Mononuclear cell (primary cell): ENCODE measurements around the gene RAP2B. TPM values are rescaled to one million over a fixed set of nuclear protein-coding genes. Genes with fewer than 3 reads are reported as not detected.
"Not testable (repeated sequence)": the region's sequence is repeated elsewhere in the genome, so short reads cannot be mapped to it uniquely, and the experiment has no call there.

Experiments
- H3K27me3 ChIP-seq: 2 replicates; pipeline ENCODE4 v1.6.0; 2011; ENCODE audit warnings: low read length, control low read depth; ENCODE audit not compliant: insufficient read depth
- H3K4me1 ChIP-seq: 2 replicates; pipeline ENCODE4 v1.5.1; 2011; ENCODE audit warnings: mild to moderate bottlenecking, low read length, control low read depth; ENCODE audit not compliant: insufficient read depth
- H3K4me3 ChIP-seq: 2 replicates; pipeline ENCODE4 v1.5.1; 2011; ENCODE audit warnings: mild to moderate bottlenecking, low read length, moderate library complexity
- H3K9me3 ChIP-seq: 2 replicates; pipeline ENCODE4 v1.5.1; 2011; ENCODE audit warnings: low read depth, mild to moderate bottlenecking, control low read depth, low read length
- total RNA-seq: library from RNA; depleted of rRNA; stranded (reverse); fragments of >200 nt; gene quantifications from one replicate; pipeline ENCODE4 v1.2.3, GENCODE V29; 2012

Gene RAP2B
- total RNA-seq, 1 donor, result 30.3 TPM

DNA sequence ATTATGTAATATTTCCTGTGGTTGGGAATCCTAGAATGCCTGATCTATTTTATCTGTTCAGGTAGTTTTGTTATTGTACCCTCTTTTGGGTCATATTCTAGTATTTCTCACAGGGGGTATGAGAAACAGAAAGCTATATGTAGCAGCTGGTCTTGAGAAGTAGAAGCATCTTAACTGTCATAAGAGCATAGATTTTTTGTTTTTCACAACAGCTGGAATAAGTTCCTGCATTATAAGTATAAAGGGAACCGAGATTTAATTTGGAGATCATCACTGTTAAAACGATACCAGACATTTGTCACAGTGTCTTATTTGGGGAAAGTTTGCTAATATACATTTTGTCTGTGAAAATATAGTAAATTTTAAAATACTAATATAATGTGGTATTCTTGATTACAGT is 4.8 kb downstream of the RAP2B start:
- Histone ChIP-seq H3K27me3 (no peaks in the 10 kb centered on the region), H3K4me3 (no peak overlapping the region), H3K4me1 (peaks cover 39% of the 10 kb centered on the region)

GRCh38 chr3:153169793-153170383 is 7.9 kb downstream of the RAP2B start:
- Histone ChIP-seq H3K4me1 (peaks cover 23% of the 10 kb centered on the region), H3K4me3 (no peak overlapping the region), H3K9me3 (no peaks in the 10 kb centered on the region), H3K27me3 (no peaks in the 10 kb centered on the region)

More for the DNA sequence above, 4.8 kb downstream of the RAP2B start:
- no peaks in the 10 kb centered on the region for H3K9me3 ChIP-seq

DNA sequence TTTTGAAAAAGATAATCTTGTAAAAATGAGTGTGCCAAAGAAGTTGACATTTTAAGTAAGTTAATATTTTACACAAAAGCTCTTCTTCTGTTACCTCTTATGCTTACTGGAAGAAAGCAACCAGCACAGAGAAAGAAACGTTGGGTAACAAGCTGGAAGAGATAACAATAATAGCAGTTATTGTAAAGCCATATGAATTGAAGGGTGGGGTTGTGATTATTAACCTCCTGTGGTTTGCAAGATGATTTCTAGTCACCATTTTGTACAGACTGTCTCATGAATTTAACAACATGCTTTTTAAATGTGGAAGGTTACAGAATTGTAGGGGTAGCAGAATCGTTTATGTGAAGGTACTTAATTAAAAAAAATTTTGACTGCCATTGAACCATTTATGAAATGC is 9.2 kb downstream of the RAP2B start:
- Histone ChIP-seq H3K27me3 (no peaks in the 10 kb centered on the region), H3K4me1 (peaks cover 12% of the 10 kb centered on the region), H3K4me3 (no peak overlapping the region), H3K9me3 (no peaks in the 10 kb centered on the region)

GRCh38 chr3:153171918-153172317 is 9.9 kb downstream of the RAP2B start:
- H3K9me3 ChIP-seq, result no peaks in the 10 kb centered on the region
- no peaks in the 10 kb centered on the region for H3K27me3 ChIP-seq
- H3K4me3 ChIP-seq, result no peak overlapping the region
- peaks cover 7% of the 10 kb centered on the region for H3K4me1 ChIP-seq

DNA sequence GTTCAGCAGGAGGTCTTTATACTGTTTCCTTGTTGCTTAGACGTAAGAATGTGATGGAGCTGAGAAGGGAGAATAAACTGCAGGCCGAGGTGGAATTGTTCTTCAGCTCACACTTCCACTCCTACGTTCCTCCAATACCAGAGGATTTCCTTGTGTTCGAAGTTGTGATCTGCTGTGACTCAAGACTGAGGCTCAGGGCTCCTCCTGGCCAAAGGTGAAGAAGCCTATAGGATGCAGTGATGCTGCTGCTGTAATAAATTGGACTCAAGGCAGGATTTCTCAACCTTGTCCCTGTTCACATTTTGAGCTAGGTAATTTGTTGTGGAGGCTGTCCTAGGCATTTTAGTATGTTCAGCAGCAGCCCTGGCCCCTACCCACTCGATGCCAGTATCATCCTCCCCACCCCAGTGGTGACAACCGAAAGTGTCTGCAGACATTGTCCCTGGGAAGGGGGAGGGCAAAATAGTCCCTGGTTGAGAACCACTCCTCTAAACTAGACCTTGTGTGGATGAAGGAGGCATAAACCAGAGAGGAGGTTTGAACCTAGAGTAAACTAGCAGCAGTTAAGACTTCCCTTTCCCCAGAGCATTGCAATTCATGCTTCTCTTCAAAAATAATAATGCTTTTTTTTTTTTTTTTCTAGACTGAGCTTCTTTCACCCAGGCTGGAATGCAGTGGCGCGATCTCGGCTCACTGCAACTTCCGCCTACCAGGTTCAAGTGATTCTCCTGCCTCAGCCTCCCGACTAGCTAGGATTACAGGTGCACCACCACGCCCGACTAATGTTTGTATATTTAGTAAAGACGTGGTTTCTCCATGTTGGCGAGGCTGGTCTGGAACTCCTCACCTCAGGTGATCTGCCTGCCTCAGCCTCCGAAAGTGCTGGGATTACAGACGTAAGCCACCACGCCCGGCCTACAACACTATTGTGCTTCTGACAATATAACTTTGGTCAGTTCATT is 11.1 kb downstream of the RAP2B start:
- no peaks in the 10 kb centered on the region for H3K9me3 ChIP-seq

DNA sequence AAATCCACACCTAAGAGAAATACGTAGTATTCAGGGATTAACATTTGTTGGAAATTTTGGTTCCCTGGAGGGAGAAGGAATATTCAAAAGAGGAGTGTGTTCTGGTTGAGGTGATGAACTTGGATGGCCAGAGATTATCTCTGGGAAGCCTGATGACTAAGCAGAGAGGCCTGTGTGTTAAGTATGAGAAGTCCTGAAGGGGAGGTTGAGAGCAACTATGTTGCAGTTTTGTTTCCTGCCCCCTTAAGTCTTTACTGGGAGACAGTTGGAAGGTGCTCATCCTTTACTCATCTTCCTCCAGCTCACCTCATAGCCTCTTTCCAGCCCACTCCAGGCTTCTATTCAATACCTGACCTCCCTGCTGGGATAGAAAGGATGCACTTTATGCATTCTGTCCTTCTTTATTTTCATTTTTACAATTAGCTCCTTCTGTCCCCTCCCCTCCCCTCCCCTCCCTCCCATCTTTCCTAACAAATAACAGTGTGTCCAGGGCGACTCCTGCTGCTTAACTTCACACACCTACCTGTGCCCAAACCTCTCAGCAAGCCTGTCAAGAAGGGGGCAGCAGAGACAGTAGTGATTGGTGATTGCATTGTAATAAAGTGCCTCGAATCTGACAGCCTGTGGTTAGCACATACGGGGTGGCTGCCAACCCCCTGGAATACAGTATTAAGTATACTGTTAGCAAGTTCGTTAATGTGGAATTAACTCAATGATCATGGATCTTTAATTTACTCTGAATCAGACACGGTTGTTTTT is 11.9 kb downstream of the RAP2B start:
- Histone ChIP-seq H3K4me1 (peaks cover 3% of the 10 kb centered on the region), H3K4me3 (no peak overlapping the region), H3K27me3 (no peaks in the 10 kb centered on the region)

More for the DNA sequence above, 11.1 kb downstream of the RAP2B start:
- Histone ChIP-seq H3K27me3 (no peaks in the 10 kb centered on the region), H3K4me1 (peaks cover 3% of the 10 kb centered on the region), H3K4me3 (no peak overlapping the region)

GRCh38 chr3:153176197-153176596 is 14.2 kb downstream of the RAP2B start:
- no peaks in the 10 kb centered on the region for H3K9me3 ChIP-seq
- H3K27me3 ChIP-seq, result no peaks in the 10 kb centered on the region
- H3K4me3 ChIP-seq, result no peak overlapping the region
- peaks cover 3% of the 10 kb centered on the region for H3K4me1 ChIP-seq

More for the DNA sequence above, 11.9 kb downstream of the RAP2B start:
- no peaks in the 10 kb centered on the region for H3K9me3 ChIP-seq

GRCh38 chr3:153180860-153181372 is 18.9 kb downstream of the RAP2B start:
- H3K9me3 ChIP-seq, result no peaks in the 10 kb centered on the region
- peaks cover 11% of the 10 kb centered on the region for H3K4me1 ChIP-seq
- no peak overlapping the region for H3K4me3 ChIP-seq
- H3K27me3 ChIP-seq, result no peaks in the 10 kb centered on the region

DNA sequence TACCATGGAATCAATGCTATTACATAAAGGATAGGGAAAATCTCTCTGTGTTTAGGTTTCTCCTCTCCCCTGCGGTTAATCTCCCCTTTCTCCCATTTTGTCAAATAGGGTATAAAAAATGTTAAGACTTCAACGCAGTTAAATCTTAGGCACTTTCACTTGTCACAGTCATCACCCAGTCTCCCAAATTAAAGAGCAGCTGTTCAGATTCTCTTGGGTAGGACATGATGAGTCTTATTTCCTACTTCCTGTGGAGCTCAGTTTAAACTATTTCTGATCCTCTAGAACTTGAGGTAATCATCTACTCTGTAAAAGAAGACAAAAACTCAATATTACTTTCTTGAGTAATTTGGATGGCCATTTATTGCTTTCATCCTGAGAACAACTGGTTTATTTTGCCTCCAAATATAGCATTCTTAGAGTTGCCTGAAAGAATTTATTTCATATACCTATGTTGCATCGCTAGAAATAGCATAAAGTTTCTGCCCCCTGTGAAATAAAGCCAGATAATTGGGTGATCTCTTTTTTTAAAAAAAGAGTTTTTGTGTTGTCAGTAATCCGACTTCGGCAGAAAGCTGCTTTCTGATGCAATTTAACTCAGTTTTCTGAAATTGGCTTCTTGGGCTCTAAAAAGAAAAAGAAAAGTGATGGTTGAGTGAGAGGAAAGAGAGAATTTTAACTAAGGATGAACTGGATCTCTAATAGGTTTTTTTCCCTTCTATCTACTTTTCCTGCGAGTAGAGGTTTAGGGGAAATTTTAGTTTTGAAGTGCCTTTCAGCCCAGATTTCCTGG is 20.7 kb downstream of the RAP2B start:
- no peaks in the 10 kb centered on the region for H3K27me3 ChIP-seq
- H3K4me1 ChIP-seq, result peaks cover 11% of the 10 kb centered on the region
- no peaks in the 10 kb centered on the region for H3K9me3 ChIP-seq
- H3K4me3 ChIP-seq, result no peak overlapping the region

DNA sequence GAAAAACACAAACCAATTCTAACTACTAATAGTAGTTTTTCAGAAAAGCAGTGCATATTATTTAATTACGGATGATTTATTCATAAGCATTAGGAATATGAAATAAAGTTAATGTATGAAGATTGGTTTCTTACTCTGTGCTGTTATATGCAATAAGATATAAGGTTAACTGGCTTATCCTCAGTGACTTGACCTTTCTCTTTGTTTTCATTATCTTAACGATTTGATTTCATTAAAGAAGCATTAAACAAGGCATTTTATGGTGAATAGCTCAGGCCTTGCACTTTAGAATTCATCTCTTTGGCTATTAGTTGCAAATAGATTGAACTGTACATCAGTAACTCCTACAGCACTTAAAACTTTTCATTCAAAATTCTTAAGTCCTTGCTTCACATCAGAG is 28.9 kb downstream of the RAP2B start:
- no peaks in the 10 kb centered on the region for H3K4me1 ChIP-seq
- H3K4me3 ChIP-seq, result no peak overlapping the region
- no peaks in the 10 kb centered on the region for H3K27me3 ChIP-seq
- no peaks in the 10 kb centered on the region for H3K9me3 ChIP-seq

- no peaks in the 10 kb centered on the region for H3K27me3 ChIP-seq
- no peaks in the 10 kb centered on the region for H3K4me1 ChIP-seq
- no peaks in the 10 kb centered on the region for H3K9me3 ChIP-seq
- no peak overlapping the region for H3K4me3 ChIP-seq
These were observed 30.3 kb downstream of the RAP2B start for GRCh38 chr3:153192327-153192726.

- H3K27me3 ChIP-seq, H3K4me1 ChIP-seq, H3K4me3 ChIP-seq, H3K9me3 ChIP-seq: not testable (repeated sequence)
These were observed 31.9 kb downstream of the RAP2B start for GRCh38 chr3:153193786-153194476.

DNA sequence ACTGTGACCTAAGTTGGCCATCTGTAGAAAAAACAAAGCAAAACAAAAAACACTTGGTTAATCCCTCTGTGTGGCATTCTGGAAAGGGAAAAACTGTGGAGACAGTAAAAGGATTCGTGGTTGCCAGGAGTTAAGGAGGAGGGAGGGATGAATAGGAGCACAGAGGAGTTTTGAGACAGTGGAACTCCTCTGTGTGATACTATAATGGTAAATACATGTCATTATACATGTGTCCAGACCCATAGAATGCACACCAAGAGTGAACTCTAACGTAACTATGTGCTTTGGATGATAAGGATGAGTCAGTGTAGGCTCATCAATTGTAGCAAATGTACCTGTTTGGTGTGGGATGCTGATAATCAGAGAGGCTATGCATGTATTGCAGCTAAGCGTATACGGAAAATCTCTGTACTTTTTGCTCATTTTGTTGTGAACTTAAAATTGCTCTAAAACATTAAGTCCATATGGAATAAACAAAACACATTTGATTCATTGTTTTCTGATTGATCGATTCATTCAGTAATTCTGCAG is 33.4 kb downstream of the RAP2B start:
- no peaks in the 10 kb centered on the region for H3K9me3 ChIP-seq

GRCh38 chr3:153209596-153209995 is 47.6 kb downstream of the RAP2B start:
- no peak overlapping the region for H3K4me3 ChIP-seq

More for the DNA sequence above, 33.4 kb downstream of the RAP2B start:
- Histone ChIP-seq H3K27me3 (no peaks in the 10 kb centered on the region), H3K4me3 (no peak overlapping the region), H3K4me1 (no peaks in the 10 kb centered on the region)

More at GRCh38 chr3:153209596-153209995, 47.6 kb downstream of the RAP2B start:
- peaks cover 39% of the 10 kb centered on the region for H3K4me1 ChIP-seq
- H3K9me3 ChIP-seq, result no peaks in the 10 kb centered on the region
- H3K27me3 ChIP-seq, result no peaks in the 10 kb centered on the region
